Right lobe of liver (tissue), 6 donors: ENCODE measurements around the gene CNTNAP5. TPM values are rescaled to one million over a fixed set of nuclear protein-coding genes. Genes with fewer than 3 reads are reported as not detected.

ENCODE experiments used
- ATAC-seq, 4 donors: fragments of 200-7000 bp; cut with Tn5 transposase; one replicate each; pipeline ENCODE4 v1.9.1; 2020; ENCODE audit warnings: mild to moderate bottlenecking in 4 of 4, moderate library complexity in 4 of 4
- DNase-seq, 3 donors: peaks; one replicate each; pipeline ENCODE4 v3.0.0-alpha.2; 2020
- H3K27ac ChIP-seq, 3 donors: fragments of 200-600 bp; one replicate each; pipeline ENCODE4 v1.8.0; 2022
- H3K27me3 ChIP-seq, 2 donors: fragments of 200-600 bp; one replicate each; pipeline ENCODE4 v1.8.0; 2022
- H3K36me3 ChIP-seq, 4 donors: fragments of 200-600 bp; sonication (generic) in 1 of 4; one replicate each; pipeline versions ENCODE4 v1.5.1 to v1.8.0; 2017 to 2022; ENCODE audit warnings: control low read depth in 1 of 4
- H3K4me1 ChIP-seq, 4 donors: fragments of 200-600 bp; sonication (generic) in 1 of 4; one replicate each; pipeline versions ENCODE4 v1.5.1 to v1.8.0; 2017 to 2022; ENCODE audit warnings: control low read depth in 1 of 4
- H3K4me3 ChIP-seq, 3 donors: fragments of 200-600 bp; one replicate each; pipeline ENCODE4 v1.8.0; 2022
- H3K9me3 ChIP-seq, 4 donors: fragments of 200-600 bp; sonication (generic) in 1 of 4; one replicate each; pipeline versions ENCODE4 v1.5.1 to v1.8.0; 2017 to 2022; ENCODE audit warnings: control low read depth in 1 of 4
- CTCF ChIP-seq, 4 donors: fragments of 200-600 bp in 3 of 4; fragments of 450-650 bp in 1 of 4; IDR thresholded peaks; one replicate each; pipeline versions ENCODE4 v1.5.1 to v1.8.0; 2016 to 2022; ENCODE audit warnings: antibody characterized with exemption in 4 of 4, mild to moderate bottlenecking in 2 of 4
- POLR2A ChIP-seq: fragments of 450-650 bp; IDR thresholded peaks from one replicate; pipeline ENCODE4 v1.6.1; 2017; ENCODE audit warnings: antibody characterized with exemption, mild to moderate bottlenecking
- WGBS: methylation state at CpG from one replicate; pipeline ENCODE4 v1.1.6; 2018; ENCODE audit warnings: low coverage, low lambda C conversion rate; ENCODE audit not compliant: insufficient coverage; ENCODE audit errors: missing lambda C conversion rate; 5-methylcytosine and 5-hydroxymethylcytosine counted together
- intact Hi-C, 2 donors: fragments of 100-400 bp; cut with DNase I; formaldehyde crosslinking; loops; one replicate each; pipeline versions ENCODE4 v1.11.2 to v1.14.1; 2022
- total RNA-seq, 6 experiments: library from RNA; depleted of rRNA in 2 of 6; stranded (reverse); fragments of >200 nt in 2 of 6; fragmentation: NEBNext Ultra II Directional in 3 of 6; extraction: Animal tissue kit (Norgen Biotek cat#: 25700) in 3 of 6; gene quantifications; one replicate each; pipeline versions ENCODE4 v1.1.0 to v1.2.4, GENCODE V29; 2016 to 2023
- donor health status: DM: no; HTN: yes; CAD: no.
- donor health status: DM: no; HTN: no; CAD: no.
- donor health status: DM: no; HTN: no; CAD: no.
- donor health status: DM: no; HTN: yes; CAD: no.
- donor health status: DM: no; HTN: yes; CAD: no.

CNTNAP5 gene
- total RNA-seq, 6 experiments from 2014 or later = not detected

- intact Hi-C loops = no loop called here
- 8% methylated on average over 1 of the region's 1 CpG for WGBS
Measured at GRCh38 chr2:124693156-124693555, 668.1 kb downstream of the CNTNAP5 start.

GRCh38 chr2:124698979-124699565 lies 674.0 kb downstream of the CNTNAP5 start:
- ATAC-seq (no peak), DNase-seq (no peak)
- 48% methylated on average over 3 of the region's 4 CpGs for WGBS
- Histone ChIP-seq H3K9me3 (no peaks in the 10 kb centered on the region), H3K4me1 (no peaks in the 10 kb centered on the region), H3K4me3 (no peak overlapping the region), H3K36me3 (no peaks in the 10 kb centered on the region), H3K27me3 (no peaks in the 10 kb centered on the region), H3K27ac (no peak overlapping the region)
- TF ChIP-seq POLR2A (no peak), CTCF (IDR thresholded peaks at IDR 0.05) (no peak)
- intact Hi-C loops = no loop called here

More at GRCh38 chr2:124693156-124693555, 668.1 kb downstream of the CNTNAP5 start:
- H3K27me3 ChIP-seq = no peaks in the 10 kb centered on the region
- H3K36me3 ChIP-seq = no peaks in the 10 kb centered on the region
- no peak for DNase-seq
- ATAC-seq = no peak
- H3K4me1 ChIP-seq = no peaks in the 10 kb centered on the region
- TF ChIP-seq POLR2A = no peak
- no peak for TF ChIP-seq CTCF (IDR thresholded peaks at IDR 0.05)
- no peak overlapping the region for H3K4me3 ChIP-seq
- H3K9me3 ChIP-seq = peaks cover 0 to 5% (median 0%) of the 10 kb centered on the region in 4 donors
- no peak overlapping the region for H3K27ac ChIP-seq

- no peaks in the 10 kb centered on the region for H3K9me3 ChIP-seq
- H3K27ac ChIP-seq = no peak overlapping the region
- DNase-seq (no peak), ATAC-seq (no peak)
- no peak for TF ChIP-seq POLR2A
- TF ChIP-seq CTCF (IDR thresholded peaks at IDR 0.05) = no peak
- no peaks in the 10 kb centered on the region for H3K4me1 ChIP-seq
- intact Hi-C loops = no loop called here
- no peak overlapping the region for H3K4me3 ChIP-seq
- no peaks in the 10 kb centered on the region for H3K27me3 ChIP-seq
- no peaks in the 10 kb centered on the region for H3K36me3 ChIP-seq
Measured at GRCh38 chr2:124702777-124703176, 677.7 kb downstream of the CNTNAP5 start.

GRCh38 chr2:124704071-124704925 lies 679.2 kb downstream of the CNTNAP5 start:
- intact Hi-C loops = no loop called here
- Histone ChIP-seq H3K27ac (no peak overlapping the region), H3K4me3 (no peak overlapping the region), H3K27me3 (no peaks in the 10 kb centered on the region), H3K36me3 (no peaks in the 10 kb centered on the region), H3K9me3 (no peaks in the 10 kb centered on the region), H3K4me1 (no peaks in the 10 kb centered on the region)
- no peak for ATAC-seq
- WGBS = 30% methylated on average over 5 of the region's 5 CpGs
- no peak for DNase-seq
- no peak for TF ChIP-seq CTCF (IDR thresholded peaks at IDR 0.05)
- TF ChIP-seq POLR2A = no peak
